NCI-H748 (cell line): Measurements from ENCODE around the gene ACKR4.
"Not testable (repeated sequence)": the region's sequence is repeated elsewhere in the genome, so short reads cannot be mapped to it uniquely, and the experiment has no call there.

Source experiments
- DNase-seq: peaks from one replicate; lab custom pipeline; 2025; ENCODE audit not compliant: unreplicated experiment; lab: John Stamatoyannopoulos, UW

ACKR4 gene

DNA sequence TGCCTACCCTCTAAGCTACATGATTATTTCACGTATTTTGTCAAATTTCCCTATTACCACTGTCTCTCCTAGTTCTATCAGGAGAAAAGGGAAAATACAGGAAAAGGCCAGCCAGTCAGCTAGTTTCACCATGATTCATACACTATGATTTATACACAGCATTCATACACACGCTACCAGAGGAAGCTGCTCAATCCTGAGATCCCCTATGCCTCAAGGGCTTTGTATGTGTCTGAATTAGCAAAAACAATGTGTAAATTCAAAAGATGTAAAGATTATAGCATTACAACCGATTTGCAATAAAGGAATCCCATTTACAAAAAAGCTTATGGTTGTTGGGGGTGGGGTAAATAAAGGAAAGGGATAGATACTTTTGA lies 3.1 kb upstream of the ACKR4 start:
- DNase-seq, result no peak

DNA sequence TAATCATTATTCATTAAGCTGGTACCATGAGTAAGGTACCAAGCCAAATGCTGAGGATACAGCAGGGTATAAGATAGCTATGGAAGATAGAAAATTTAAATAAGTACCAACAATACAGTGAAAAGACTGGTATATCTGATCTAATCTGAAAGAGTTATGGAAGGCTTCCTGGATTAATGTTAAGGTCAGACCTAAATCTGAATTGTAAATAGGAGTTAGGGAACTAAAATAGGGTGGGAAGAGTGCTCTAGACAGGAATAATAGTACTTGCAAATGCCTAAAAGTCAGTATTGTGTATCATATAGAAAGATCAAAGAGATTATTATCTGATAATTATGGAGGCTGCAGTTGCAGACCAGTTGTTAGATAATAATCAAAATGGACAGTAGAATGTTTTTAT lies 2.6 kb upstream of the ACKR4 start:
- no peak for DNase-seq

DNA sequence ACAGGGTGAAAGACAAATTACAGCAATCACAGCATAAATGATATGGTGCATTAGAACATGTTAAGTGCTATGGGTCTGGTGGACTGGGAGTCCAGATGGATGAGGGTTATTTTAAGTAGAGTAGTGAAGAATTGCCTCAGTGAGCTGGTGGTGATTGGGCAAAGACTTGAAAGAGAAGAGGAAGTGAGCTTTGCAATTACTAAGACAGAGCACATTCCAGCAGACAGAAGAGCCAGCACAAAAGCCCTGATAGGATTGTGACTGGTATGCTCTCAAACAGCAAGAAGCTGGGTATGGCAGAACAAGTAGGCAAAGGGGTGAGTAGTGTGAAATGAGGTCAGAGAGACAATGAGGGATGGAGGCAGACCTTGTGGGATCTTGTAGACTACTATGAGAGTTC lies 2.1 kb upstream of the ACKR4 start:
- DNase-seq, result no peak

GRCh38 chr3:132596326-132596725 lies 744 bp upstream of the ACKR4 start:
- no peak for DNase-seq

DNA sequence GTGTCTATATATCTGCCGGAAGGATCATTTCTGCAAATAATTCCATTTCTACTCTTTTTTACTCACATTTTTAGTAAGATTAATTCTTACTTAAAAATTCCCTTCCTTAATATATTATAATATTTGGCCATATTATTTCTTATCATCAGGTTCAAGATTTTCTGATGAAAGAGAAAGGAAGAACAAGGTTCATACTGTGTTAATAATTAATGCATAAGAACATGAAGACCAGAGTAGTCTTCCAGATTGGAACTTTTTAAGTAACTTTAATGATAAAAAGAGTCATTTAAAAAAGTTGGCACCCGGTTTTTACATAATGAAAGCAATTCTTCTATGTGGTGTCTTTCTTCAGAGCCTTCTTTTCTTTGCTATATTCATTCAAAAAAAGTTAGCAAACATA lies 590 bp downstream of the ACKR4 start:
- DNase-seq, result no peak

DNA sequence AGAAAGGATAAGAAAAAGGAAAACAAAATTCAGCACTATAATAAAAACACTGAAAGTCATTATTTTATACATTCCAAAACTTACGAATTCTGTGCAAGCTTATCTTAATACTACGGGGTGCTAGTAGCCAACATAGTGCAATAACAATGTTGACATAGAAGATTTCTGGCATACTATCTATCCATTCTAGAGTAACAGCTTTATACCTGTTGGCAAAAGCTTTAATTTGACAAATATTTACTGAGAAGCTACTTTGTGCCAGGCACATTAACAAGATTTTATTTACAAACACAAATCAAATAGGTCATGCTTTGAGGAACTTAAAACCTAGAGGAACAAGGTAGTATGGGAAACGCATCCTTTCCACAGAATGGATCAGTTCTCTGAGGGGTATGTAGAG lies 1.1 kb downstream of the ACKR4 start:
- no peak for DNase-seq

DNA sequence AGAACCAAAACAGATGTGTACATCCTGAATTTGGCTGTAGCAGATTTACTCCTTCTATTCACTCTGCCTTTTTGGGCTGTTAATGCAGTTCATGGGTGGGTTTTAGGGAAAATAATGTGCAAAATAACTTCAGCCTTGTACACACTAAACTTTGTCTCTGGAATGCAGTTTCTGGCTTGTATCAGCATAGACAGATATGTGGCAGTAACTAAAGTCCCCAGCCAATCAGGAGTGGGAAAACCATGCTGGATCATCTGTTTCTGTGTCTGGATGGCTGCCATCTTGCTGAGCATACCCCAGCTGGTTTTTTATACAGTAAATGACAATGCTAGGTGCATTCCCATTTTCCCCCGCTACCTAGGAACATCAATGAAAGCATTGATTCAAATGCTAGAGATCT lies 3.5 kb downstream of the ACKR4 start:
- not testable (repeated sequence) for DNase-seq

GRCh38 chr3:132605374-132605792 lies 8.3 kb downstream of the ACKR4 start:
- DNase-seq, result no peak

DNA sequence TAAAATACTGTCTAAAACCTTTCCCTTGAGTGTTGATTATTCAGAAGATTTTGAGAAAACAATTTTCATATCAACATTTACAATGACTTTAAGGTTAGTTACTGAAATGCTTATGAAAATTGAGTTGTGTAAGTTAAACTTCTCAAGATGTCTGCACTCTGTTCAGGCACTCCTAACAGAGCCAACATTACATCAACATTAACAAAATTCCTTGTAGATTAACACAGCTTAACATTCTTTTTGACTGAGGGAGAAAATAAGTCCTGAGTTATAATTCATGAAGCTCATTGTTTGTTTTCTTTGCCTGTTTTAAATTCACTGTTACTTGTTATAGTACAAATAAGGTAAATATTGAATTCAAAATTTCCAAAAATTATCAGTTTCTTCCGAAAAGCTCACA lies 9.0 kb downstream of the ACKR4 start:
- no peak for DNase-seq

DNA sequence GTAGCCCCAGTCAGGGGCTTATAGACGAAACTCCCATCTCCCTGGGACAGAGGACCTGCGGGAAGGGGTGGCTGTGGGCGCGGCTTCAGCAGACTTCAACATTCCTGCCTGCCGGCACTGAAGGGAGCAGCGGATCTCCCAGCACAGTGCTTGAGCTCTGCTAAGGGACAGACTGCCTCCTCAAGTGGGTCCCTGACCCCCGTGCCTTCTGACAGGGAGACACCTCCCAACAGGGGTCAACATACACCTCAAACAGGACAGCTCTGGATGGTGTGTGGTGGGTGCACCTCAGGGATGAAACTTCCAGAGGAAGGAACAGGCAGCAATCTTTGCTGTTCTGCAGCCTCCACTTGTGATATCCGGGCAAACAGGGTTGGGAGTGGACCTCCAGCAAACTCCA lies 9.6 kb downstream of the ACKR4 start:
- DNase-seq, result not testable (repeated sequence)

DNA sequence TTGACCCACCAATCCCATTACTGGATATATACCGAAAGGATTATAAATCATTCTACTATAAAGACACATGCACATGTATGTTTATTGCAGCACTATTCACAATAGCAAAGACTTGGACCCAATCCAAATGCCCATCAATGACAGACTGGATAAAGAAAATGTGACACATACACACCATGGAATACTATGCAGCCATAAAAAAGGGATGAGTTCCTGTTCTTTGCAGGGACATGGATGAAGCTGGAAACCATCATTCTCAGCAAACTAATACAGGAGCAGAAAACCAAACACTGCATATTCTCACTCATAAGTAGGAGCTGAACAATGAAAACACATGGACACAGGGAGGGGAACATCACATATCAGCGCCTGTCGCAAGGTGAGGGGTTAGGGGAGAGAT lies 18.2 kb downstream of the ACKR4 start:
- not testable (repeated sequence) for DNase-seq

DNA sequence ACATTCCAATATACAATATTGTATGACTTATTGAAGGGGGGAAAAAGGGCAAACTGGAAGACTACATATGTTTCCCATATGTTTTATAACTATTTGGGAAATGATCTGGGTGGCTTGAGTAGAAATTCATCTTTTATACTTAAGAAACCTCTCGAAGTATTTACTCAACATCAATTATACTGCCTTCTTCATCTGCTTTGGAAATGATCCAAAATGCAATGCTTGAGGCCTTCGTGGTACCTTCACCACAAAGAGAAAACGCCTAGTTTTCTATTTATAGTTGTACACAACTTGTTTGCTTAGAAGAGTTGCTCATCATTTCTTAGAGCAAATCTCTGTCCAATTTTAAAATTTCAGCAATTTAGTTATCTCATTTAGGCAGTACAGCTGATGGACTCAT lies 18.8 kb downstream of the ACKR4 start:
- no peak for DNase-seq

DNA sequence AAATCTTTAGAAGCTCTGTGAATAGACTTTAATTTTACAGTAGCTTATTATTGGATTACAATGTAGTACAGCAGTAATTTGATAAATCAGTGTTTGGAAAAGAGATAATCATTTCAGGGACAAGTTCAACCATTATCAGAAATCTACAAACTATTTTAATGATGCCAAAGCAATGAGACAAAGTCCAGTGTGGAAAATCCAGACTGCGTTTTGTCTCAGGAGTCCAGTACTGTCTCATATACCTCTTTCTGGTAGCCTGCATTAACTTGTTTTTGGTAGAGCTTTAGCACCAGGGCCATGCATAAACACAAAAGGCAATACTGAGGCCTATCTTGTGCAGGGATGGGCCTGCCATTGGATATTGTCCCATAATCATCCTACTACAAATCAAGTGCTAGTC lies 19.7 kb downstream of the ACKR4 start:
- DNase-seq, result no peak

DNA sequence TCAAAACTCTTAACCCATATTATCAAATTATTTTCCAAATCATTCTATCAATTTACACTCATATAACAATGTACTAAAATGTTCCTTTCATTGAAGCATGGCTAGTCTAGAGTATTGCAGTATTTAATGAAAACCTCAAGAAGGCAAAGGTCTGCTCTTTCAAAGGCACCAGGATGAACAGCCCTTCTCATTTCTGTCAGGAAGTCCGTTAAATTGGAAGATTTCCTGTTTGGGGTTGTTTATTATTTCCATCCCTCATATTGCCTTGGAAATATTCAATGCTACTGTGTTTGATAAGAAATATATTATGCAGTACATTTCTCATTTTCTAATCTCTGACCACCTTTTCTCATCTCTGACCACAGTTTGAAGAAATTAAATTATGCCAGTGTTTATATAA lies 25.1 kb downstream of the ACKR4 start:
- no peak for DNase-seq

GRCh38 chr3:132622761-132623160 lies 25.7 kb downstream of the ACKR4 start:
- DNase-seq, result no peak

DNA sequence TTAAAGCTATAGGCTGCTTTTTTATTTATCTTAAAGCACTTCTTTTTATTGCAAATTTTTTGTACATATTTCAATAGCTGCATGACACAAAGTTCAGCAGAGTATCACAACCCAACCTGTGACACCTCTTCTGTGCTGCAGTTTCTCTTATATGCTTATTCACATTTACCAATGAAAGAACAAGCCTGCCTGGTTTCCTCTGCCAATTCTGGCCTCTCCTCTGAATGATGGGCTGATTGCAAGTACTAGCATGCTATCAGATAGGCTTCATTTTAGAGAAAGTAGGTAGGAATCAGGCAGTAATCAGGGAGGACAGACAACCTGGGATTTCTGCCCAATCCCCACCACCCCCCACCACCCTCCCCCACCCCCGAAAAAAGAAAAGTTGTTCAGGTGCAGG lies 26.6 kb downstream of the ACKR4 start:
- DNase-seq, result no peak

GRCh38 chr3:132624790-132625189 lies 27.7 kb downstream of the ACKR4 start:
- DNase-seq, result no peak

GRCh38 chr3:132625613-132626012 lies 28.5 kb downstream of the ACKR4 start:
- no peak for DNase-seq

GRCh38 chr3:132626955-132627354 lies 29.9 kb downstream of the ACKR4 start:
- DNase-seq, result no peak

- no peak for DNase-seq
These were observed 31.1 kb downstream of the ACKR4 start for GRCh38 chr3:132628157-132628556.

GRCh38 chr3:132629928-132630327 lies 32.9 kb downstream of the ACKR4 start:
- DNase-seq, result no peak

- DNase-seq, result no peak
These were observed 33.5 kb downstream of the ACKR4 start for GRCh38 chr3:132630612-132631011.

DNA sequence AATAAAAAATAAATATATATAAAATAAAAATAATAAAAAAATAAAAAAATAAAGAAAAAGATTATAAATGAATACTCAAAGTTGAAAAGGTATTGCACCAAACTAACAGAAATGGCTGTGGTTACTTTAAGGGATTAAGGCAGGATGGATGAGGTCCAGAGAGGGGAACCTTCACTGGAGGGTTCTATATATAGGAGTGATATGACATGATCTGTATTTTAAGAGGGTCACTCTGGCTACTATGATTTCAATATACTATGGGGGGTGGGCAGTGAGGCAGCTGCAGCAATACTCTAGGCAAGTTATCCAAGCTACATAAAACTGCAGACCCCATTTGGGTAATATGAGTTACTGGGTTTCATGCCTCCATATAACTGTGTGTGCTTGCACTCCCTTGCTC lies 38.0 kb downstream of the ACKR4 start:
- no peak for DNase-seq

DNA sequence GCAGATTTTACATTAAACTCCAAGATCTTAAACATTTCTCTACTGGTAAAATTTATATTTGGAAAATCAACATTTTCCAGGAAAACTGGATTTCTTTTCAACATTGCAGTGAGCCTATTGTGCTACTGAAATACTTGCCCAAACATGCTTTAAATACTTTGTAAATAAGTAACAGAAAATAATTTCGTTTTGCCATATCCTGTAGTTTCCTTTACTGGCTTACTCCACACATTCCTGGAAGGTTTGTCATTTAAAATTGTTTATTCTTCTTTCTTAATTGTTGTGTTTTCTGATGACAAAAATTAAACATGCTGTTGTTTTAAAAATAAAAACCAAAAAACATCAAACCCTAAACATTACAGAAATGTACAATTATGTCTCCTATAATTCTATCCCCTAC lies 40.5 kb downstream of the ACKR4 start:
- DNase-seq, result no peak
